OCI-LY3 (cell line): ENCODE data around the gene CFAP73.

Experiments
- EZH2phosphoT487 ChIP-seq: fragments of 200-600 bp; shearing (Covaris generic); IDR thresholded peaks from 2 replicates; pipeline ENCODE4 v1.6.1; 2018; ENCODE audit warnings: antibody characterized with exemption, mixed run types, low read depth
- TF ChIP-seq, protein P1 (sequence below): fragments of 200-600, 300-600 bp; sonication (generic); IDR thresholded peaks from 2 replicates; pipeline ENCODE4 v1.5.1; 2014; ENCODE audit warnings: antibody characterized with exemption, low read length, low read depth

DNA sequence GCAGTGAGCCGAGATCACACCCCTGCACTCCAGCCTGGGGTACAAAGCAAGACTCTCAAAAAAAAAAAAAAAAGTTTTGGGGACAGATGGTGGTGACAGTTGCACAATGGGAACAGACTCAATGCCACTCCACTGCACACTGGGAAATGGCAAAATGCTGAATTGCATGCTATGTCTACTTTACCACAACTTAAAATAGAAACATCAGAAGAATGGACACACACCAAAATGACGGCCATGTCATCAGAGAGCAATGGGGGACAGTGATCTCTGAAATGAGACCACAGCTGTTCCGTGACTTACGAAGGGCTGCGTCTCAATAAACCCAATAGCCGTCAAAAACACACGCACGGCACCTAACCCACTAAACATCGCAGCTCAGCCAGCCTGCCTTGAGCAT lies 22.0 kb downstream of the CFAP73 start:
- TF ChIP-seq, protein P1, sequence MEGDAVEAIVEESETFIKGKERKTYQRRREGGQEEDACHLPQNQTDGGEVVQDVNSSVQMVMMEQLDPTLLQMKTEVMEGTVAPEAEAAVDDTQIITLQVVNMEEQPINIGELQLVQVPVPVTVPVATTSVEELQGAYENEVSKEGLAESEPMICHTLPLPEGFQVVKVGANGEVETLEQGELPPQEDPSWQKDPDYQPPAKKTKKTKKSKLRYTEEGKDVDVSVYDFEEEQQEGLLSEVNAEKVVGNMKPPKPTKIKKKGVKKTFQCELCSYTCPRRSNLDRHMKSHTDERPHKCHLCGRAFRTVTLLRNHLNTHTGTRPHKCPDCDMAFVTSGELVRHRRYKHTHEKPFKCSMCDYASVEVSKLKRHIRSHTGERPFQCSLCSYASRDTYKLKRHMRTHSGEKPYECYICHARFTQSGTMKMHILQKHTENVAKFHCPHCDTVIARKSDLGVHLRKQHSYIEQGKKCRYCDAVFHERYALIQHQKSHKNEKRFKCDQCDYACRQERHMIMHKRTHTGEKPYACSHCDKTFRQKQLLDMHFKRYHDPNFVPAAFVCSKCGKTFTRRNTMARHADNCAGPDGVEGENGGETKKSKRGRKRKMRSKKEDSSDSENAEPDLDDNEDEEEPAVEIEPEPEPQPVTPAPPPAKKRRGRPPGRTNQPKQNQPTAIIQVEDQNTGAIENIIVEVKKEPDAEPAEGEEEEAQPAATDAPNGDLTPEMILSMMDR, result no peak
- no peak for TF ChIP-seq EZH2phosphoT487
